Mesenchymal stem cell (in vitro differentiated cells and primary cell): ENCODE data around the gene HJURP.

Source experiments
- DNase-seq: peaks from one replicate; pipeline ENCODE4 v3.0.0-alpha.2; 2013
- H2AFZ ChIP-seq: one replicate; pipeline ENCODE4 v1.6.1; 2013; ENCODE audit warnings: low read depth, mild to moderate bottlenecking, control low read depth, inconsistent platforms, low read length, moderate library complexity
- H2AK5ac ChIP-seq: 2 replicates; pipeline ENCODE4 v1.6.1; 2013; ENCODE audit warnings: low read length, moderate library complexity, mild to moderate bottlenecking, inconsistent platforms; ENCODE audit not compliant: severe bottlenecking
- H2BK120ac ChIP-seq: one replicate; pipeline ENCODE4 v1.6.1; 2013; ENCODE audit warnings: low read depth, mild to moderate bottlenecking, inconsistent platforms, low read length, moderate library complexity
- H2BK12ac ChIP-seq, 2 experiments: one replicate each; pipeline ENCODE4 v1.6.1; 2013; ENCODE audit warnings: inconsistent platforms in 2 of 2, low read length in 2 of 2, mild to moderate bottlenecking in 2 of 2, moderate library complexity in 2 of 2, control low read depth in 1 of 2
- H2BK15ac ChIP-seq: one replicate; pipeline ENCODE4 v1.6.1; 2013; ENCODE audit warnings: mild to moderate bottlenecking, low read depth, inconsistent platforms; ENCODE audit not compliant: poor library complexity, severe bottlenecking
- H2BK5ac ChIP-seq: 2 replicates; pipeline ENCODE4 v1.6.1; 2013; ENCODE audit warnings: low read depth, mild to moderate bottlenecking, low read length, control low read depth, inconsistent platforms; ENCODE audit not compliant: poor library complexity, severe bottlenecking
- H3K14ac ChIP-seq, 2 experiments: one replicate each; pipeline ENCODE4 v1.6.1; 2013; ENCODE audit warnings: inconsistent platforms in 2 of 2, low read length in 2 of 2, control low read depth in 1 of 2, mild to moderate bottlenecking in 1 of 2, moderate library complexity in 1 of 2
- H3K18ac ChIP-seq, 2 experiments: one replicate each; pipeline ENCODE4 v1.6.1; 2013; ENCODE audit warnings: inconsistent platforms in 2 of 2, low read length in 2 of 2, control low read depth in 1 of 2, low read depth in 1 of 2, mild to moderate bottlenecking in 1 of 2
- H3K23ac ChIP-seq, 2 experiments: one replicate each; pipeline ENCODE4 v1.6.1; 2013; ENCODE audit warnings: inconsistent platforms in 2 of 2, low read length in 2 of 2, mild to moderate bottlenecking in 2 of 2, moderate library complexity in 2 of 2, control low read depth in 1 of 2
- H3K27ac ChIP-seq: 2 replicates; pipeline ENCODE4 v1.5.1; 2013; ENCODE audit warnings: mild to moderate bottlenecking, moderate library complexity, low read length, control low read depth, inconsistent platforms; ENCODE audit not compliant: poor library complexity, severe bottlenecking
- H3K27me3 ChIP-seq, 2 experiments: 2 replicates each; pipeline versions ENCODE4 v1.6.1 to v1.7.0; 2013; ENCODE audit warnings: low read length in 2 of 2, mild to moderate bottlenecking in 2 of 2, moderate library complexity in 2 of 2, control low read depth in 1 of 2, inconsistent platforms in 1 of 2; ENCODE audit not compliant: control insufficient read depth in 1 of 2, insufficient read depth in 1 of 2
- H3K36me3 ChIP-seq, 2 experiments: 2 replicates each; pipeline versions ENCODE4 v1.6.1 to v1.7.0; 2013; ENCODE audit warnings: low read length in 2 of 2, control low read depth in 1 of 2, inconsistent platforms in 1 of 2, low read depth in 1 of 2, mild to moderate bottlenecking in 1 of 2; ENCODE audit not compliant: insufficient read depth in 2 of 2, control insufficient read depth in 1 of 2
- H3K4ac ChIP-seq, 2 experiments: one replicate each; pipeline ENCODE4 v1.6.1; 2013; ENCODE audit warnings: inconsistent platforms in 2 of 2, low read length in 2 of 2, mild to moderate bottlenecking in 2 of 2, moderate library complexity in 2 of 2, control low read depth in 1 of 2, low read depth in 1 of 2
- H3K4me1 ChIP-seq: 2 replicates; pipeline ENCODE4 v1.6.1; 2013; ENCODE audit warnings: low read depth, low read length, control low read depth; ENCODE audit not compliant: control insufficient read depth, insufficient read depth
- H3K4me2 ChIP-seq: 2 replicates; pipeline ENCODE4 v1.6.1; 2013; ENCODE audit warnings: low read length, mild to moderate bottlenecking, inconsistent platforms; ENCODE audit not compliant: poor library complexity, severe bottlenecking
- H3K4me3 ChIP-seq, 2 experiments: 2 replicates each; pipeline versions ENCODE4 v1.5.1 to v1.7.0; 2013; ENCODE audit warnings: low read length in 2 of 2, mild to moderate bottlenecking in 2 of 2, control low read depth in 1 of 2, low read depth in 1 of 2; ENCODE audit not compliant: insufficient read depth in 1 of 2
- H3K79me1 ChIP-seq: replicated peaks from 2 replicates; pipeline ENCODE4 v1.6.1; 2013; ENCODE audit warnings: mild to moderate bottlenecking, control low read depth, low read length, inconsistent platforms; ENCODE audit not compliant: poor library complexity, severe bottlenecking
- H3K9ac ChIP-seq: 2 replicates; pipeline ENCODE4 v1.7.0; 2013; ENCODE audit warnings: mild to moderate bottlenecking, low read length, moderate library complexity
- H3K9me3 ChIP-seq: 2 replicates; pipeline ENCODE4 v1.7.0; 2013; ENCODE audit warnings: mild to moderate bottlenecking, low read length; ENCODE audit not compliant: control insufficient read depth
- H4K8ac ChIP-seq: one replicate; pipeline ENCODE4 v1.6.1; 2013; ENCODE audit warnings: inconsistent platforms, mild to moderate bottlenecking, low read length, moderate library complexity
- H4K91ac ChIP-seq: one replicate; pipeline ENCODE4 v1.6.1; 2013; ENCODE audit warnings: mild to moderate bottlenecking, low read length, inconsistent platforms
- WGBS: methylation state at CpG from one replicate; pipeline ENCODE4 v1.1.7; 2013; ENCODE audit warnings: mixed read lengths; 5-methylcytosine and 5-hydroxymethylcytosine counted together

The HJURP gene

GRCh38 chr2:233828546-233829192, 25.7 kb downstream of the HJURP start:
- H3K27me3 ChIP-seq = peaks cover 0 to 5% of the 10 kb centered on the region in 2 experiments
- no peak overlapping the region for H2AK5ac ChIP-seq
- no peak overlapping the region for H2AFZ ChIP-seq
- no peak overlapping the region for H3K18ac ChIP-seq
- H4K8ac ChIP-seq = no peak overlapping the region
- no peak overlapping the region for H3K9ac ChIP-seq
- H2BK5ac ChIP-seq = no peak overlapping the region
- no peak overlapping the region for H4K91ac ChIP-seq
- no peak for DNase-seq
- H3K14ac ChIP-seq = no peak overlapping the region
- H3K27ac ChIP-seq = no peak overlapping the region
- WGBS = 88% methylated on average over 24 of the region's 24 CpGs
- H3K4me2 ChIP-seq = no peak overlapping the region
- no peak overlapping the region for H2BK120ac ChIP-seq
- H3K9me3 ChIP-seq = no peaks in the 10 kb centered on the region
- peak overlapping the region in 1 of 2 experiments; percentile 18 for H3K4me3 ChIP-seq
- H3K4ac ChIP-seq = no peak overlapping the region
- H3K4me1 ChIP-seq = peaks cover 3% of the 10 kb centered on the region
- no peaks in the 10 kb centered on the region for H3K36me3 ChIP-seq
- H3K23ac ChIP-seq = no peak overlapping the region
- H3K79me1 ChIP-seq = peaks cover 1% of the 10 kb centered on the region
- H2BK15ac ChIP-seq = no peak overlapping the region
- H2BK12ac ChIP-seq = no peak overlapping the region

- no peak overlapping the region for H3K4me2 ChIP-seq
- H2BK12ac ChIP-seq = no peak overlapping the region
- no peak overlapping the region for H3K18ac ChIP-seq
- H3K27me3 ChIP-seq = peaks cover 21 to 27% of the 10 kb centered on the region in 2 experiments
- no peak overlapping the region for H2BK15ac ChIP-seq
- no peak for DNase-seq
- no peaks in the 10 kb centered on the region for H3K79me1 ChIP-seq
- no peak overlapping the region for H2AFZ ChIP-seq
- no peak overlapping the region for H4K91ac ChIP-seq
- H3K4ac ChIP-seq = no peak overlapping the region
- no peak overlapping the region for H3K9ac ChIP-seq
- no peak overlapping the region for H2AK5ac ChIP-seq
- no peak overlapping the region for H2BK5ac ChIP-seq
- H3K9me3 ChIP-seq = no peaks in the 10 kb centered on the region
- H3K27ac ChIP-seq = no peak overlapping the region
- H3K4me3 ChIP-seq = no peak overlapping the region
- H3K4me1 ChIP-seq = no peaks in the 10 kb centered on the region
- H3K14ac ChIP-seq = no peak overlapping the region
- H2BK120ac ChIP-seq = no peak overlapping the region
- H4K8ac ChIP-seq = no peak overlapping the region
- H3K36me3 ChIP-seq = no peaks in the 10 kb centered on the region
- WGBS = 75% methylated on average over 7 of the region's 7 CpGs
- H3K23ac ChIP-seq = no peak overlapping the region
These were observed 30.0 kb downstream of the HJURP start for GRCh38 chr2:233824373-233824772.

- Histone ChIP-seq H2BK12ac (no peak overlapping the region), H2AK5ac (no peak overlapping the region), H3K14ac (no peak overlapping the region), H3K79me1 (no peaks in the 10 kb centered on the region), H2BK15ac (no peak overlapping the region), H2BK5ac (no peak overlapping the region), H2BK120ac (no peak overlapping the region), H3K18ac (no peak overlapping the region), H3K23ac (no peak overlapping the region), H3K4me3 (no peak overlapping the region), H3K27ac (no peak overlapping the region), H4K91ac (no peak overlapping the region), H3K9me3 (no peaks in the 10 kb centered on the region), H3K4ac (no peak overlapping the region), H3K4me2 (no peak overlapping the region), H3K9ac (no peak overlapping the region), H2AFZ (no peak overlapping the region), H3K4me1 (no peaks in the 10 kb centered on the region), H4K8ac (no peak overlapping the region), H3K36me3 (no peaks in the 10 kb centered on the region), H3K27me3 (peaks cover 21 to 27% of the 10 kb centered on the region in 2 experiments)
- no peak for DNase-seq
- WGBS = 81% methylated on average over 8 of the region's 8 CpGs
These were observed 30.6 kb downstream of the HJURP start for GRCh38 chr2:233823731-233824121.

- no peak overlapping the region for H3K27ac ChIP-seq
- no peak overlapping the region for H3K4me2 ChIP-seq
- no peak overlapping the region for H2AFZ ChIP-seq
These were observed 31.3 kb downstream of the HJURP start for GRCh38 chr2:233822781-233823730.

More at GRCh38 chr2:233822781-233823730, 31.3 kb downstream of the HJURP start:
- Histone ChIP-seq H3K79me1 (no peaks in the 10 kb centered on the region), H2BK15ac (no peak overlapping the region), H4K91ac (no peak overlapping the region), H2BK120ac (no peak overlapping the region), H3K27me3 (peaks cover 21 to 27% of the 10 kb centered on the region in 2 experiments), H3K9ac (no peak overlapping the region), H3K36me3 (no peaks in the 10 kb centered on the region), H3K4ac (no peak overlapping the region), H2BK12ac (no peak overlapping the region), H3K4me3 (no peak overlapping the region), H3K23ac (no peak overlapping the region), H3K4me1 (no peaks in the 10 kb centered on the region), H3K9me3 (no peaks in the 10 kb centered on the region), H4K8ac (no peak overlapping the region), H2AK5ac (no peak overlapping the region), H3K14ac (no peak overlapping the region), H2BK5ac (no peak overlapping the region), H3K18ac (no peak overlapping the region)
- DNase-seq = no peak
- 85% methylated on average over 25 of the region's 25 CpGs for WGBS
